Effector memory CD4-positive, alpha-beta T cell (primary cell): ENCODE results near the gene ATPAF1.

Experiments
- DNase-seq, 3 donors: peaks; one replicate each; pipeline ENCODE4 v3.0.0-alpha.2; 2020
- H3K27ac ChIP-seq: 2 replicates; pipeline ENCODE4 v1.7.0; 2013; ENCODE audit warnings: mild to moderate bottlenecking, low read length, moderate library complexity; ENCODE audit not compliant: insufficient read depth, poor library complexity, severe bottlenecking
- H3K27me3 ChIP-seq: replicated peaks from 2 replicates; pipeline ENCODE4 v1.7.0; 2013; ENCODE audit warnings: mild to moderate bottlenecking, low read length; ENCODE audit not compliant: insufficient read depth, control insufficient read depth, poor library complexity, severe bottlenecking
- H3K36me3 ChIP-seq: 2 replicates; pipeline ENCODE4 v1.7.0; 2013; ENCODE audit warnings: mild to moderate bottlenecking, low read length, moderate library complexity; ENCODE audit not compliant: control insufficient read depth, insufficient read depth
- H3K4me1 ChIP-seq: 2 replicates; pipeline ENCODE4 v1.7.0; 2013; ENCODE audit warnings: low read length, mild to moderate bottlenecking; ENCODE audit not compliant: control insufficient read depth, insufficient read depth, poor library complexity, severe bottlenecking
- H3K4me3 ChIP-seq: 2 replicates; pipeline ENCODE4 v1.7.0; 2013; ENCODE audit warnings: low read length, low read depth, mild to moderate bottlenecking; ENCODE audit not compliant: insufficient read depth, poor library complexity, severe bottlenecking
- H3K9me3 ChIP-seq: 2 replicates; pipeline ENCODE4 v1.7.0; 2013; ENCODE audit warnings: mild to moderate bottlenecking, low read length, moderate library complexity; ENCODE audit not compliant: control insufficient read depth

The ATPAF1 gene

GRCh38 chr1:46682064-46682463 lies 13.9 kb upstream of the ATPAF1 start:
- DNase-seq = no peak
- H3K27ac ChIP-seq = no peak overlapping the region
- no peaks in the 10 kb centered on the region for H3K9me3 ChIP-seq
- no peaks in the 10 kb centered on the region for H3K27me3 ChIP-seq
- no peak overlapping the region for H3K4me3 ChIP-seq
- H3K36me3 ChIP-seq = peaks cover 72% of the 10 kb centered on the region
- no peaks in the 10 kb centered on the region for H3K4me1 ChIP-seq

- DNase-seq = no peak
- H3K4me1 ChIP-seq = no peaks in the 10 kb centered on the region
These were observed 13.3 kb upstream of the ATPAF1 start for GRCh38 chr1:46681333-46682034.

GRCh38 chr1:46679789-46680573 lies 11.8 kb upstream of the ATPAF1 start:
- H3K36me3 ChIP-seq = peaks cover 53% of the 10 kb centered on the region
- no peak for DNase-seq

More at GRCh38 chr1:46681333-46682034, 13.3 kb upstream of the ATPAF1 start:
- Histone ChIP-seq H3K27ac (no peak overlapping the region), H3K27me3 (no peaks in the 10 kb centered on the region), H3K9me3 (no peaks in the 10 kb centered on the region), H3K36me3 (peaks cover 66% of the 10 kb centered on the region), H3K4me3 (no peak overlapping the region)

GRCh38 chr1:46677339-46677738 lies 9.2 kb upstream of the ATPAF1 start:
- Histone ChIP-seq H3K27ac (peak overlapping the region; percentile 51), H3K4me1 (peaks cover 5% of the 10 kb centered on the region), H3K36me3 (peaks cover 26% of the 10 kb centered on the region), H3K9me3 (no peaks in the 10 kb centered on the region), H3K4me3 (no peak overlapping the region), H3K27me3 (no peaks in the 10 kb centered on the region)
- DNase-seq = no peak

More at GRCh38 chr1:46679789-46680573, 11.8 kb upstream of the ATPAF1 start:
- Histone ChIP-seq H3K9me3 (no peaks in the 10 kb centered on the region), H3K27ac (no peak overlapping the region), H3K4me1 (peaks cover 5% of the 10 kb centered on the region), H3K27me3 (no peaks in the 10 kb centered on the region), H3K4me3 (no peak overlapping the region)

GRCh38 chr1:46676531-46676930 lies 8.4 kb upstream of the ATPAF1 start:
- no peak for DNase-seq
- peaks cover 5% of the 10 kb centered on the region for H3K4me1 ChIP-seq
- peaks cover 18% of the 10 kb centered on the region for H3K36me3 ChIP-seq
- H3K27ac ChIP-seq = peak overlapping the region; percentile 51
- H3K9me3 ChIP-seq = no peaks in the 10 kb centered on the region
- no peaks in the 10 kb centered on the region for H3K27me3 ChIP-seq
- H3K4me3 ChIP-seq = no peak overlapping the region

GRCh38 chr1:46675549-46676314 lies 7.6 kb upstream of the ATPAF1 start:
- DNase-seq = no peak
- no peaks in the 10 kb centered on the region for H3K9me3 ChIP-seq
- no peaks in the 10 kb centered on the region for H3K27me3 ChIP-seq
- H3K4me1 ChIP-seq = peaks cover 5% of the 10 kb centered on the region
- H3K36me3 ChIP-seq = peaks cover 10% of the 10 kb centered on the region
- H3K4me3 ChIP-seq = peak overlapping the region; percentile 9
- peak overlapping the region; percentile 58 for H3K27ac ChIP-seq

- Histone ChIP-seq H3K9me3 (no peaks in the 10 kb centered on the region), H3K4me1 (peaks cover 5% of the 10 kb centered on the region), H3K36me3 (no peaks in the 10 kb centered on the region), H3K27me3 (no peaks in the 10 kb centered on the region), H3K27ac (no peak overlapping the region), H3K4me3 (no peak overlapping the region)
- no peak for DNase-seq
These were observed 5.6 kb upstream of the ATPAF1 start for GRCh38 chr1:46673749-46674182.

GRCh38 chr1:46672696-46673095 lies 4.5 kb upstream of the ATPAF1 start:
- H3K36me3 ChIP-seq = no peaks in the 10 kb centered on the region
- H3K4me1 ChIP-seq = peaks cover 5% of the 10 kb centered on the region
- no peak overlapping the region for H3K4me3 ChIP-seq
- no peaks in the 10 kb centered on the region for H3K9me3 ChIP-seq
- no peak overlapping the region for H3K27ac ChIP-seq
- no peaks in the 10 kb centered on the region for H3K27me3 ChIP-seq
- no peak for DNase-seq

- no peaks in the 10 kb centered on the region for H3K9me3 ChIP-seq
- H3K27ac ChIP-seq = no peak within 1 kb of the TSS
- DNase-seq = no peak
- no peaks in the 10 kb centered on the region for H3K36me3 ChIP-seq
- H3K27me3 ChIP-seq = no peaks in the 10 kb centered on the region
- H3K4me1 ChIP-seq = peaks cover 8% of the 10 kb centered on the region
- no peak within 1 kb of the TSS for H3K4me3 ChIP-seq
These were observed 3.4 kb upstream of the ATPAF1 start, which contains the start of gene TEX38 for GRCh38 chr1:46671554-46671953. TEX38 (plus strand) TSS chr1:46671854; CDS start chr1:46671935, 81 bp downstream.
